SKM-1 (cell line): ENCODE data around the gene GLIPR1.
"Not testable (repeated sequence)": the region's sequence is repeated elsewhere in the genome, so short reads cannot be mapped to it uniquely, and the experiment has no call there.

Experiments
- DNase-seq: peaks from one replicate; lab custom pipeline; 2025; ENCODE audit not compliant: unreplicated experiment; lab: John Stamatoyannopoulos, UW

The GLIPR1 gene

GRCh38 chr12:75508159-75508558 lies 27.6 kb downstream of the GLIPR1 start:
- DNase-seq: no peak

- no peak for DNase-seq
Measured at GRCh38 chr12:75509621-75510020, 29.1 kb downstream of the GLIPR1 start.

DNA sequence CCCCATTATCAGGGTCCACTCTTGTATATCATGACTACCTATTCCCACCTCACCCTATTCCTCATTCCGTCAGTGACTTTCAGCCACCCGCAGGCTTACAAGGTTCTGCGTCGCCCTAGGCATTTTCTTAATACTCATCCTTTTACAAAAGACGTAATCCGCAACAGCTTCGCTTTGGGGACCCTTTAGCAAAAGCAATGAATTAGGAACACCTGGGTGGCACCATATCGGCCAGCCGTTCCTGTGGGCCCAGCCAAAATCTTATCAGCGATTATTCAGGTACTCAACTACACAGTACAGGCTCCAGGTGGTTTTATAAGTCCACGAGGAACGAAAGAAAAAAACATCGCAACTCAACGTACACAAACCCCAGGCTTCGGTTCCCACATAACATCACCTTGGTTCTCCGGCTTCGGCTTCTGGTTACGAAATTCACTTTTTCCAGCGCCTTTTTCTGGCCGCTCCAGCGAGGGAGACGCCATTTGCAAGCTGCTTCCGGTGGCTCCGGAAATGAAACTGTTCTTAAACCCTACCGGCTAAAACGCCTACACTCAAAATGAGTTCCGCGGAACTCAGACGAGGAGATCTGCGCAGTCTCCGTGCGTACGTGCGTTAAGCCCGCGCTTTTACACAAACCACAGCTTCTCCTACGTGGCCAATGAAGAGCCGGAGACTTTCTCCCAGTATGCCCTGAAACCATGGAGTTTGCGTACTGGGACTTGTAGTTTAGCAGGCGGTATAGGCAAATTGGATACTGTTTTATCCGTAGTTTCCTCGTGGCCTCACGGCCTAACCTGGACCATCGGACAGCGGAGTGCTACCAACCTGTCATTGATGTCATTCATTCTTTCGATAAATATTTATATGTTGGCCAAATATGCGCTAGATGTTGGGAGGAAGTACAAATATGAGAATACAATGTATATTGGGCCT lies 30.8 kb downstream of the GLIPR1 start, which contains the start of gene KRR1:
Gene KRR1 (minus strand): TSS at position 494 of the 933 bp plus-strand sequence. CDS start 12 bp downstream, at position 482.
- DNase-seq: peak; percentile 80

DNA sequence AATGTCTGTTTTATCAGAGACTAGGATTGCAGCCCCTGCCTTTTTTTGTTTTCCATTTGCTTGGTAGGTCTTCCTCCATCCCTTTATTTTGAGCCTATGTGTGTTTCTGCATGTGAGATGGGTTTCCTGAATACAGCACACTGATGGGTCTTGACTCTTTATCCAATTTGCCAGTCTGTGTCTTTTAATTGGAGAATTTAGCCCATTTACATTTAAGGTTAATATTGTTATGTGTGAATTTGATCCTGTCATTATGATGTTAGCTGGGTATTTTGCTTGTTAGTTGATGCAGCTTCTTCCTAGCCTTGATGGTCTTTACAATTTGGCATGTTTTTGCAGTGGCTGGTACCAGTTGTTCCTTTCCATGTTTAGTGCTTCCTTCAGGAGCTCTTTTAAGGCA lies 40.7 kb downstream of the GLIPR1 start:
- not testable (repeated sequence) for DNase-seq

DNA sequence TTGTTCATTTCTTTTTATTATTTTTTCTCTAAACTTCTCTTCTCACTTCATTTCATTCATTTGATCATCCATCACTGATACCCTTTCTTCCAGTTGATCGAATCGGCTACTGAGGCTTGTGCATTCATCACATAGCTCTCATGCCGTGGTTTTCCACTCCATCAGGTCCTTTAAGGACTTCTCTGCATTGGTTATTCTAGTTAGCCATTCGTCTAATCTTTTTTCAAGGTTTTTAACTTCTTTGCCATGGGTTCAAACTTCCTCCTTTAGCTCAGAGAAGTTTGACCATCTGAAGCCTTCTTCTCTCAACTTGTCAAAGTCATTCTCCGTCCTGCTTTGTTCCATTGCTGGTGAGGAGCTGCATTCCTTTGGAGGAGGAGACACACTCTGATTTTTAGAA lies 41.6 kb downstream of the GLIPR1 start:
- DNase-seq: not testable (repeated sequence)

- no peak for DNase-seq
Measured at GRCh38 chr12:75525263-75525662, 44.7 kb downstream of the GLIPR1 start.

- peak; percentile 2 for DNase-seq
Measured at GRCh38 chr12:75526655-75527511, 46.3 kb downstream of the GLIPR1 start.

DNA sequence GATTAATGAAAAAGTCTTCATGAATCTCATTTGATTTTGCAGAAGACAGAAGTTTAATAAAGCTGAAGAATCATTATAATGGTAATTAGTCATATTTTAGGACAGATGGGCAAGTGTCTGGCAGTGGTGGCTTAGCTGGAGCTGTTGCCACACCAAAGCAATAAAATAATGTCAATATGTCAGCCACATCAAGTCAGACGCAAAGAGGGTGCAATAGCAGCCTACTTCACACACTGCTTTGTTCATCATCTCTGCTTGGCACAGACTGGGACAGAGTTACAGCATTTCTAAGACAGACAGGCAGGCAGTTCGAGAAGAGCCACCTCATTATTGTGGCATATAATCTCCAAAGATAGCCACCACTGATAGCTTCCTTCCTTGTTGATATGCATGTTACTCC lies 47.7 kb downstream of the GLIPR1 start:
- no peak for DNase-seq

DNA sequence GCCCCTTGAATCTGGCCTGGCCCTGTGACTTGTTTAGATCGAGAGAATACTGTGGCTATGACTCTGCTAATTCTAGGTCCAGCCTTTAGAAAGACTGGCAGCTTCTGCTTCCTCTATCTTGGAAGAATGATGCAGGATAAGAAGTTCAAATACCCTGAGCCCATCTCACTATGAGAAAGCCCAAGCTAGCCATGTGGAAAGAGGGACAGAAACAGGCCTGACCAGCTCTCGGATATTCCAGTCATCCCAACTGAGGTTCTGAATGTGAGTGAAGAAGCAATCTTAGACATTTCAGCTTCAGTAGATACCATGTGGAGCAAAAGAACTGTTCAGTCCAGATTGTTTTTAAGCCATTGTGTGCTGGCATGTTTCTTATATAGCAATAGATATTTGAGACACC lies 48.1 kb downstream of the GLIPR1 start:
- DNase-seq: no peak

DNA sequence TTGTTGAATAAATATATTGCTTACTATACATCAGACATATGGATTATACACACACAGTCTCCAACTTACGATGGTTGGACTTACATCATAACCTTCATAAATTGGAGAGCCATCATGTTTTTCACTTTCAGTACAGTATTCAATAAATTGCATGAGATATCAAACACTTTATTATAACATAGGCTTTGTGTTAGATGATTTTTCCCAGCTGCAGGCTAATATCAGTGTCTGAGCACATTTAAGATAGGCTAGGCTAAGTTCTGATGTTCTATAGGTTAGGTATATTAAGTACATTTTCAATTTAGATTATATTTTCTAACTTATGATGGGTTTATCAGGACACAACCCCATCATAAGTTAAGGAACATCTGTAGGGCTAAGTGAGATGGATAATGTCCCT lies 48.8 kb downstream of the GLIPR1 start:
- no peak for DNase-seq

GRCh38 chr12:75529826-75530225 lies 49.3 kb downstream of the GLIPR1 start:
- DNase-seq: no peak

GRCh38 chr12:75533239-75533638 lies 52.7 kb downstream of the GLIPR1 start:
- no peak for DNase-seq

DNA sequence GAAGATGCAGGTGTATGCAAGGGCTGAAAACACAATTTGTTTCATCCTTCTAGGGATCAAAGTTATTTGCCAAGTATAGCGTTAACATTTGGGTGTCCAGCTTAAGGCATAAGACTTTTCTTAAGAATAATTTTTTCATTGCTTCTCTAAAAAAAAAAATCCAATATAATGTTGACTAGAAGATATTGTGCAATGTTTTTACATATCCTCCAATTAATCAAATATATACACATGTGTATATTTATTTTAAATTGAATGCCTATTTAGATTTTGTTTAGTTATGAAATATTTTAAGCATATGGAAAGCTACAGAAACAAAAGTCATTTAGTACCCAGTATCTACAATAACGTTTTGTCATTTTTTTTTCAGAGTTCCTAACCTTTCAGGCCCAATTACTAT lies 59.3 kb downstream of the GLIPR1 start:
- DNase-seq: no peak

DNA sequence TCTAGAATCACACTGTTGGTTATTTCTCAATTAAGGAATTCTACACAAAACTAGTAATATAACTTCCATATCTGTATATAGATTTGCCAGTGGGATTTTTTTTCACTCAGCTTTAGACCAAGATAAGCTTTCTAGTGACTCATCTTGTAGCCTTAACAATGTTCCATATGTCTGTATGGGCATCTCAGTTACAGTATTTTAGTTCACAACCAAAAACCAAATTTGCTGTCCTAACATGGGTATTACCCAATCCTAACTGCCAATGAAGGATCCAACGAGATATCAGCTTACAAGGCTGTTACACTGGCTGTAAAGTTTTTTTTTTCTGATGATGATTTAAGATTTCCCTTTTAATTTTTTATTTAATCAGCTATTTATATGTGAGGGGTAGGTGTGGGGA lies 62.4 kb downstream of the GLIPR1 start:
- no peak for DNase-seq

DNA sequence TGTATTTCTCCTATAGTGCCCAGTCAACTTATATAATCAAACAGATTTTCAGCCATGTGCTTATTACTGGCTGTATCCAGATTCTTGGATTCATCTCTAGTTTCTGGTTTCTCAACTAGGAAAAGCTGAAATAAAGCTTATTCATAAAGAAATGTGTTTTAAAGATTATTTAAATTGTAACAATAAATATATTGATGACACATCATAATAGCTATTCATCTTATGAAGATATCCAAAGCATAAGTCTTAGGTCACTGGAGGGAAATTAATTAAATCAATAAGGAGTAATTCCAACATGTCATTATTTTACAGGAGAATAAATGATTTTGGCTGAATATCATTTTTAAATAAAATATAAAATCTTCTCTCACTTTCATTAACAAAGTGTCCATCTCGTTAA lies 63.0 kb downstream of the GLIPR1 start:
- no peak for DNase-seq

DNA sequence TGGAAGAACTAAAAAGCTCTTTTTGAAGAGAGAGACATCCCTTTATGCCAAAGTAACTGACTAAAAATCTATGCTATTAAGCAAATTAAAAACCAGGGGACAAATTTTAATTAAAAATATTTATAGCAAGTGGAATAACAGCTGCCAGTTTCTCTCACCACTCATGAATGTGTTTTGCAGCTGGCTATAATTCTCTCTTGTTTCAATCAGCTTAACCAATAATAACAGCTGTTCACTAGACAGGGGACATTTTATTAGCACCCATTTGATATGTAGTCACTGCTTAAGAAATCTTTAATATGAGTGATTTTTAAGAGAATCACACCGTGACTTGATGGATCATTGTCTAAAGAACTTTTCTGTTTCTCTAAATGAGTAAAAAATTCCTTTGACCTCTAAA lies 65.1 kb downstream of the GLIPR1 start:
- no peak for DNase-seq

DNA sequence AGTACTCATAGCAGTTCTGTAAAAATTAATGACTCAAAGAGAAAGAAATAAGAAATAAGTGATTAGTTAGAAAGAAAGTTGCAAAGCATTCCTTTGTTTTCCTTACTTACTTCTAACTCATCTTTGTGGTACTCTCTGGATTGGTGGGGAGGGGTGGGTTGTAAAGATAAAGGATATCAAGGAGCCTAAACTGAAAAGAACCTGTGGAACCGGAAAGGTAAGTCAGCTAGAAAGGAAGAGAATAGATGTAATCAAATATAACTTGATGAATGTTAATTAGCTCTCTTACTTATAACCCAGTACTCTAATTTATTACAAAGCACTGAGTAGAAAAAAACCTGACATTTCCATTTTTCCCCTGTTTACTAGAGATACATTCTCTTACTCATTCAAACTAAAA lies 68.3 kb downstream of the GLIPR1 start:
- DNase-seq: no peak

DNA sequence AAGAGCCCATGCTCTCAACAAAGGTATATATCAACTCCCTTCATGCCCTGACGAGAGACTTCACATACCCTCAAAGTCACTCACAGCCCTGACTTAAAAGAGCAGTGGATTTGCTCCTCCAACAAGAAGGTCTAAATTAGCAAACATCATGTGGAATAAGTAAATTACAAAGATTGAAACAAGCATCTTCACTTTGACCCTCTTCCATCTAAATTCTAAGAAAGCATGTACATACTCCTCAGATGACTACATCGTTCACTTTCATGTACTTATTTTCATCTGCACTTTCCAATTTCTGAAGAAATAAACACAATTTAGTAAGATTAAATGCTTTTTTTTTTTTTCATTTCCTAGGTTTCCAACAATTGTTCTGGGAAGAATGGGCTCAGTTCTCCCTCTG lies 69.4 kb downstream of the GLIPR1 start:
- no peak for DNase-seq

DNA sequence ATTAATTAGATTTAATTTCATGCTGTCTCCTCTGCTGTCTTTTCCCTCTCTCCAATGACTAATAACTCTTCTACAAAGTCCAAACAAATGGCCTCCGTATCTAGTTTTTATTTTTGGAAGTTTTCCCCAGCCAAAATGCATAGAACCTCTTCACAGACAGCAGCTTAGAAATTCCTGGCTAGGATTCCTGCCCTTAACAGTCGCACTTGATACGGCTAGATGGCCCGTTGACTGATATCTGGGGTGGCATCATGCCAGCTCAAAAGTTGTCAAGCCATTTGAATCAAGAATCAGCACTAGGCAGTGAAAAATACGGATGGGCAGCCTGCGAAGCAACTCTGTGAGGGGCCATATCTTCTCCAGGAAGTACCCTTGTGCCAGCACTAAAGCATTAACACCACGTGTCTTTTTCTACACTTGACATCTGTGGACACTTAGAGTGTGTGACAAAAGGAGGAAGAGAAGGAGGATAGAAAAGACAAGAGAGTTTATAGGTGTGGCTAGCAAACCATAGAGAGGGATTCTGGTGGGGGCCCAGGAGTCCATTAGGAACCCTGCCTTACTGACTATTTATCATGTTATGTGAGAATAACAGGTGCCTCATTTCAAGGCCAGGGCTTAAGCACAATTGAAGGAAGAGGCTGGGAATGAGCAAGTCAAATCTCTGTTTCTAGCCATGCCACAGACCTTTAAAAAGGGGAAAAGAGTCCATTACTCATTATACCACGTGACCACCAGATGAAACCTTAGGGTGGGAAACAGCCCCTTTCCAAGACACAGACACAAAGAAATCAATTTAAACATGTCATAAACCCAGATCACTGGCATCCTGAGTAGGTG lies 70.1 kb downstream of the GLIPR1 start:
- DNase-seq: no peak

DNA sequence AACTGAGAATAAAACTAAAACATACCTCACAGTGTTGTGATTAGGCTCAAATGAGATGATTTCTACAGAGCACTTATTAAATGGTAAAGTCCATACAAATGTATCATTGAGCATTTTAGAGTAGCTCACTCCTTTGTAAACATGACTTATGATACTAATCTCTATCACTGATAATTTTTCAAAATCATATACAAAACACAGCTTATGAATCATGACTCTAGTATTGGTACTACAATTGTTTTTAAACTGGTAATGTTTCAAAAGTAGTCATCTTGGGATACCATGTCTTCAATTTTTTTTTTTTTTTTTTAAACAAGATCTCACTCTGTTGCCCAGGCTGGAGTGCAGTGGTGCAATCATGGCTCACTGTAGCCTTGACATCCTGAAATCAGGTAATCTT lies 70.9 kb downstream of the GLIPR1 start:
- DNase-seq: no peak

- DNase-seq: peak; percentile 1
Measured at GRCh38 chr12:75553398-75553797, 72.8 kb downstream of the GLIPR1 start.
